BLaER1 treated with 17β-estradiol and CSF1 and Interleukin-3, amounts not matched to agents 10 nM and 100 nM (cell line): ENCODE data around the gene POU2F2.

ENCODE experiments used
- H3K27ac ChIP-seq, 11 experiments: shearing (Covaris generic); formaldehyde crosslinking; 2 replicates each; pipeline ENCODE4 v1.8.1; 2022
- H3K27me3 ChIP-seq, 11 experiments: shearing (Covaris generic); formaldehyde crosslinking; 2 replicates each; pipeline ENCODE4 v1.8.1; 2022
- H3K36me3 ChIP-seq, 11 experiments: shearing (Covaris generic); formaldehyde crosslinking; 2 replicates each; pipeline ENCODE4 v1.8.1; 2022
- H3K4me1 ChIP-seq, 10 experiments: shearing (Covaris generic); formaldehyde crosslinking; 2 replicates each; pipeline ENCODE4 v1.8.1; 2022
- H3K4me2 ChIP-seq, 11 experiments: shearing (Covaris generic); formaldehyde crosslinking; 2 replicates each; pipeline ENCODE4 v1.8.1; 2022
- H3K4me3 ChIP-seq, 10 experiments: shearing (Covaris generic); formaldehyde crosslinking; 2 replicates each; pipeline ENCODE4 v1.8.1; 2022
- H3K9ac ChIP-seq, 11 experiments: shearing (Covaris generic); formaldehyde crosslinking; 2 replicates each; pipeline ENCODE4 v1.8.1; 2022
- H3K9me3 ChIP-seq, 11 experiments: shearing (Covaris generic); formaldehyde crosslinking; replicated peaks in 1 of 11; 2 replicates each; pipeline ENCODE4 v1.8.1; 2022
- H4K20me1 ChIP-seq, 11 experiments: shearing (Covaris generic); formaldehyde crosslinking; 2 replicates each; pipeline ENCODE4 v1.8.1; 2022
- Cebpa-rat ChIP-seq, 11 experiments: shearing (Covaris generic); IDR thresholded peaks; 2 replicates each; pipeline ENCODE4 v1.8.1; 2022

The POU2F2 gene

DNA sequence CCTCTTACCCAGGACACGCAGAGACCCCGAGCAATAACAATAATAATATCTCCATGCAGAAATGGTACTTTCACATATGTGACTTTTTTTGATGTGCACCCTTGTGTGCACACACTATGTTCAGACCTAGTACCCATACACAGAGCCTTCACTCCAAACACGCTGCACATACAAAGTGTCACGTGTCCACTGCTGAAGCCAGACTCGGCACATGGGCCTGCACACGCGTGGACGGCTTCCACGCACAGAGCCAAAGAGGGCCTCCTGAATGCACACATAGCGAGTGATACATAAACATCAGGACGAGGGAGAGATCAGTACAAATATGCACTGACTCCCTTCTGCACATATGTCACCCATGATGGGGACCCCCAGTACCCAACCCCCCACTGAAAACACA, 41.9 kb upstream of the POU2F2 start:
- TF ChIP-seq Cebpa-rat (IDR thresholded peaks at IDR 0.05): no peak
- H3K4me1 ChIP-seq: peaks cover 12 to 28% (median 15%) of the 10 kb centered on the region in 10 experiments
- H3K9ac ChIP-seq: no peak overlapping the region
- no peak overlapping the region for H3K4me2 ChIP-seq
- peaks cover 0 to 37% (median 28%) of the 10 kb centered on the region in 11 experiments; a peak in 14 of 22 replicates for H4K20me1 ChIP-seq
- no peaks in the 10 kb centered on the region for H3K9me3 ChIP-seq
- no peaks in the 10 kb centered on the region for H3K36me3 ChIP-seq
- no peak overlapping the region for H3K4me3 ChIP-seq
- H3K27me3 ChIP-seq: peaks cover 49 to 62% (median 58%) of the 10 kb centered on the region in 11 experiments
- H3K27ac ChIP-seq: no peak overlapping the region

DNA sequence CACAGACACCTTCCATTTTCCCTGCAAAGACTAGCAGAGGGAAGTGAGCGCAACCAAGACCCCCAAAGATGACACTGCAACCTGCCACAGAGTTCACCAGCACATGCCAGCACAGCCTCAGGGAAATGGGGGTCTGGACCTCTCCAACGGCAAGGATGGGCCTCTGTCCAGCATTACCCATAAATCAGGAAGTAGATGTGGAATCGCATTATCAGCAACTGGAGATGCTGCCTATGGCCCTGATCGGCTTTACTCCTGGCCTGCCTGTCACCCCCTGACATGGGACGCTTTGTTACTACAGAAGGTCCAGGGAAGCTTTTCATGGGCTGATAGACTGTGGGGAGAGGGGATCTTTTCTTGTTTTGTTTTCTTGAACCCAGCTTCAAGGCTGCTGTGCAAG, 41.4 kb upstream of the POU2F2 start:
- peaks cover 0 to 37% (median 28%) of the 10 kb centered on the region in 11 experiments; a peak in 14 of 22 replicates for H4K20me1 ChIP-seq
- no peak overlapping the region for H3K9ac ChIP-seq
- no peak overlapping the region for H3K4me2 ChIP-seq
- no peaks in the 10 kb centered on the region for H3K9me3 ChIP-seq
- no peak for TF ChIP-seq Cebpa-rat (IDR thresholded peaks at IDR 0.05)
- H3K27me3 ChIP-seq: peaks cover 44 to 57% (median 53%) of the 10 kb centered on the region in 11 experiments
- H3K36me3 ChIP-seq: no peaks in the 10 kb centered on the region
- no peak overlapping the region for H3K27ac ChIP-seq
- H3K4me1 ChIP-seq: peaks cover 12 to 28% (median 15%) of the 10 kb centered on the region in 10 experiments
- no peak overlapping the region for H3K4me3 ChIP-seq

DNA sequence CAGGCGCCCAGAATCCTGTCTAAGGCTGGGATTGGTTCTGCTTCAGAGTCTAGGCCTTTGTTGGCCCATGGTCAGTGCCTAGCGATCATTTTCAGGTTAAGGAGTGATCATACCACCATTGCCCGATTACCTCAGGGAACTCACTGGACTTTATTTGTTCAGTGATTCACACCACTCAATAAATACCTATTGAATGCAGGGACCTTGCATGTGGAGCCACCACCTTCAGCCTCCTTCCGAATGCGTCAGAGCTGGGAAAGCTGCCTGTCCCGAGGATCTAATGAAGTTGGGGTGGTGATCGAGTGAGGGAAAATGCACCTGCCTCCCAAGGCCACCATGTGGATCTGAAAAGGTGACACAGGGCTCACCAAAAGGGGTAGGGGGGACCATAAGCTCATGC, 40.0 kb upstream of the POU2F2 start:
- Histone ChIP-seq H3K4me3 (no peak overlapping the region), H4K20me1 (peaks cover 0 to 27% (median 17%) of the 10 kb centered on the region in 11 experiments; a peak in 15 of 22 replicates), H3K27me3 (peaks cover 30 to 43% (median 38%) of the 10 kb centered on the region in 11 experiments), H3K4me2 (no peak overlapping the region), H3K27ac (no peak overlapping the region), H3K36me3 (no peaks in the 10 kb centered on the region), H3K9ac (no peak overlapping the region), H3K9me3 (no peaks in the 10 kb centered on the region), H3K4me1 (peaks cover 6 to 24% (median 9%) of the 10 kb centered on the region in 10 experiments)
- TF ChIP-seq Cebpa-rat (IDR thresholded peaks at IDR 0.05): no peak

DNA sequence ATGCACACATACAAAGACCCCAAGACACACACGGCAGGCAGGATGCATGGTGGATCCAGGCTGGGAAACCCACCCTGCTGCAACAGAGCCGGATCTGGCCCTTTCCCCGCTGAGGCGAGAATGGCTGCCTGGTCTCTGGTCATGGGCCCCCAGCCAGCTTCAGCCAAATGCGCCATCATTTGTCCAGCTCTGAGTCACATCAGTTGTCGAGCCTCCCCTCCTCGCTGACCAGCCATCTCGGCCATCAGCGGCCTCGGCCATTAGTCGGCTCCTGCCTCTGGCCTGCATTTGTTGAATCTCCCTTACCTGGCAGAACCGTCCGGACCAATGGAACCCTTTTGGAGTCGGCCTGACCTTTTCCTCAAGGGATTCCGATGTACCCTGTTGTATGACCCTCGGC, 38.5 kb upstream of the POU2F2 start:
- Histone ChIP-seq H4K20me1 (peaks cover 0 to 23% (median 7%) of the 10 kb centered on the region in 11 experiments; a peak in 9 of 22 replicates), H3K4me3 (no peak overlapping the region), H3K27ac (no peak overlapping the region), H3K9ac (no peak overlapping the region), H3K4me2 (no peak overlapping the region), H3K36me3 (no peaks in the 10 kb centered on the region), H3K27me3 (peaks cover 16 to 28% (median 24%) of the 10 kb centered on the region in 11 experiments), H3K9me3 (no peaks in the 10 kb centered on the region), H3K4me1 (peaks cover 0 to 16% (median 0%) of the 10 kb centered on the region in 10 experiments; a peak in 3 of 20 replicates)
- TF ChIP-seq Cebpa-rat (IDR thresholded peaks at IDR 0.05): no peak

DNA sequence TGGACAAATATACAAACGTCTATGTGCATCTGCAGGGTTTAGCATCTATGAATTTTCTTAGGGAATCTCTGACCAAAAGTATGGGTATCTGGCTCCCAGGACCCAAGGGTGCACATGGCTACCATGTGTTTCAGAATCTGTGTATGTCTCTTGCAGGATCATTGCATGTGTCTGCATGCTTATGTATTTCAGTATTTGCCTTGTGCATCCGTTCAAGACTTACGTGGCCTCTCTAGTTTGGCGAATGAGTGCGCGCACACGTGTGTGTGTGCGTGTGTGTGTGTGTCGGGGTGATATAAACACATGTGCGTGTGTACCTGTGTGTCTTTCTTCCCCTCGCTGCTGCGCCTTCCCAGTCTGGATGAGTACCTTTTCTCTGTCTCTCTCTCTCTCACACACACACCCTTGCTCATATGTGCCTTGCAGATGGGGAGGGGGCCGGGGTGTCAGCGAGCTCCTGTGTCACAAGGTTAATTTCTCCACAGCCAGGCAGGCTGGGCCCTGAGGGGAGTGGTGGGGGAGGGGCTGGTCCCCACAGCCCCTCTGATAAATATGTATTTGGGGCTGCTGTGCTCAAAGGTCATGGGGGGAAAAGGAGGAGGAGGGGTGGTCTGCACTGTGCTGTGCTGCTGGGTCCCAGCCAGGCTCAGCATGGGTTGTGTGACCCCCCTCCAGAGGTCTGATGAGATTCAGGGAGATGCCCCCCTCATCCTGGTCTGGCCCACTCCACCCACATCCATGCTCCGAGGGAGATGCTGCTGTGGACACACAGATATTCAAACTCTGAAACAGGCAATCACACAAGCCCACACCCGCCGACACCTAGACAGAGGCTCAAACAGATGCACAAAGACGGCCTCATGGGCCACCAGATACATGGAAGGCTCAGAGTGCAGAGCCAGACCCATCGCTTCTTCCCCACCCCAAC, 37.5 kb upstream of the POU2F2 start:
- Histone ChIP-seq H3K27me3 (peaks cover 6 to 18% (median 14%) of the 10 kb centered on the region in 11 experiments), H3K9me3 (no peaks in the 10 kb centered on the region), H3K4me1 (peaks cover 0 to 19% (median 0%) of the 10 kb centered on the region in 10 experiments; a peak in 3 of 20 replicates), H3K4me3 (no peak overlapping the region), H3K9ac (no peak overlapping the region), H3K36me3 (no peaks in the 10 kb centered on the region), H3K4me2 (no peak overlapping the region), H3K27ac (no peak overlapping the region), H4K20me1 (peaks cover 0 to 14% (median 0%) of the 10 kb centered on the region in 11 experiments; a peak in 4 of 22 replicates)
- TF ChIP-seq Cebpa-rat (IDR thresholded peaks at IDR 0.05): no peak

DNA sequence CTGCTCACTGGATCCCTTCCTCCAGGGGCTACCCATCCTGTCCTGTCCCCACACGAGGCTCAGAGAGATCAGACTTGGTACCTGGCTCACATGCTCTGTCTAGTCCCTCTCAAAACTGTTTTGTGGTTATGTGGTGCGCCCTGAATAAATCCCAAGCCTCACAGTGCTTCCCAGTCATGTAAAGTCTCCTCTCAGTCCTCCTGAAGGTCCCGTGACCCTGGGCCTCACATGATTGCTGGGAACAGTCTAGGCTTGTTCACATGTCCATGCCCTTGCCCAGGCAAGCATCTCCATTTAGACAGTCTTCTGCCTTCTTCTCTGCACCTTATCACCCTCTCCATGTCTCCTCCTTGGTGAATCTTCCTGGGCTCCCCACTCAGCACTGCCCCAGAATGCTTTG, 36.0 kb upstream of the POU2F2 start:
- H3K4me2 ChIP-seq: peak overlapping the region in 1 of 11 experiments; percentile 37; a peak in 2 of 22 replicates
- H3K27me3 ChIP-seq: peaks cover 0 to 3% (median 0%) of the 10 kb centered on the region in 11 experiments; a peak in 7 of 22 replicates
- H3K27ac ChIP-seq: no peak overlapping the region
- H4K20me1 ChIP-seq: peaks cover 0 to 7% (median 0%) of the 10 kb centered on the region in 11 experiments; a peak in 4 of 22 replicates
- no peaks in the 10 kb centered on the region for H3K36me3 ChIP-seq
- no peak overlapping the region for H3K4me3 ChIP-seq
- no peak overlapping the region for H3K9ac ChIP-seq
- H3K9me3 ChIP-seq: no peaks in the 10 kb centered on the region
- peaks cover 0 to 21% (median 0%) of the 10 kb centered on the region in 10 experiments; a peak in 3 of 20 replicates for H3K4me1 ChIP-seq
- TF ChIP-seq Cebpa-rat (IDR thresholded peaks at IDR 0.05): no peak

DNA sequence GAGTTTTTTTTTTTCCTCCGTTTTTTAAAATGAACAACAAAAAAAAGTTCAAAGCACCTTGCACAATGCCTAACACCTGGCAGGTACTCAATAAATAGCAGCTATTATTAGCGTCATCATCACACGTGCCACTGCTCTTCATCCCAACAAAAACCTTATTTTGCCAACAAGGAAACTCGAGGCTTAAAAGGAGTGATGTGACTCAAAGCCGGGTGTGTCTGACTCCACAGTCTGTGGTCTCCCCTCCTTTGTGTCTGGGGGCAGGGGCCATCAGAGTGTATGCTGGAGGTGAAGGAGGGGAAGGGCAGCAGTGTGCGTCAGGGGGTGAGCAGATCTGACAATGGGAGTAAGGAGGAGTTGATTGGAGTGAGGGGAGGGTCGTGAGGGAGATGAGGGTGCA, 34.1 kb upstream of the POU2F2 start:
- Histone ChIP-seq H3K9me3 (no peaks in the 10 kb centered on the region), H3K4me2 (no peak overlapping the region), H3K36me3 (no peaks in the 10 kb centered on the region), H3K4me3 (no peak overlapping the region), H3K27me3 (no peaks in the 10 kb centered on the region), H4K20me1 (peaks cover 0 to 7% (median 0%) of the 10 kb centered on the region in 11 experiments; a peak in 5 of 22 replicates), H3K9ac (no peak overlapping the region), H3K4me1 (peaks cover 0 to 21% (median 0%) of the 10 kb centered on the region in 10 experiments; a peak in 3 of 20 replicates), H3K27ac (no peak overlapping the region)
- no peak for TF ChIP-seq Cebpa-rat (IDR thresholded peaks at IDR 0.05)

DNA sequence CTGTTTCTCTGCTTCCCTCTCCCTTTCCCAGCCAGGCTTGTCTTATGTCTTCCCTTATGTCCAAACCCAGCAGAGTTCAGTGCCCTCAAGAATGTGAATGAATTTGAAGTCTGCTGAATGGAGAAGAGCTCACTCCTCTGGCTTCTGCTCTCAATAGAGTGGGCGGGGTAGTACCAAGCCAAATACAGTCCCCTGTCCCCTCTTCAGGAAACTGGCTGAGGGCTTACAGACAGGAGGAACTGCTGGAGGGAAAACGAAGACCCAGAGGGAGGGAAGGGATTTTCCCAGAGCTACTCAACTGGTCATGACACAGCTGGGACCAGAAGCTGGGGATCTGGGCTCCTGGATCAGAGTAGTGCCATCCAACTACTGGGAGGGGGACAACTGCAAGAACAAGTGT, 32.9 kb upstream of the POU2F2 start:
- H4K20me1 ChIP-seq: peaks cover 0 to 7% (median 0%) of the 10 kb centered on the region in 11 experiments; a peak in 5 of 22 replicates
- no peak overlapping the region for H3K4me3 ChIP-seq
- no peaks in the 10 kb centered on the region for H3K9me3 ChIP-seq
- H3K27me3 ChIP-seq: no peaks in the 10 kb centered on the region
- no peak overlapping the region for H3K9ac ChIP-seq
- peaks cover 0 to 21% (median 0%) of the 10 kb centered on the region in 10 experiments; a peak in 3 of 20 replicates for H3K4me1 ChIP-seq
- no peaks in the 10 kb centered on the region for H3K36me3 ChIP-seq
- no peak overlapping the region for H3K27ac ChIP-seq
- no peak for TF ChIP-seq Cebpa-rat (IDR thresholded peaks at IDR 0.05)
- H3K4me2 ChIP-seq: peak overlapping the region in 3 of 11 experiments; percentile 9 to 53 (median 45); a peak in 4 of 22 replicates

DNA sequence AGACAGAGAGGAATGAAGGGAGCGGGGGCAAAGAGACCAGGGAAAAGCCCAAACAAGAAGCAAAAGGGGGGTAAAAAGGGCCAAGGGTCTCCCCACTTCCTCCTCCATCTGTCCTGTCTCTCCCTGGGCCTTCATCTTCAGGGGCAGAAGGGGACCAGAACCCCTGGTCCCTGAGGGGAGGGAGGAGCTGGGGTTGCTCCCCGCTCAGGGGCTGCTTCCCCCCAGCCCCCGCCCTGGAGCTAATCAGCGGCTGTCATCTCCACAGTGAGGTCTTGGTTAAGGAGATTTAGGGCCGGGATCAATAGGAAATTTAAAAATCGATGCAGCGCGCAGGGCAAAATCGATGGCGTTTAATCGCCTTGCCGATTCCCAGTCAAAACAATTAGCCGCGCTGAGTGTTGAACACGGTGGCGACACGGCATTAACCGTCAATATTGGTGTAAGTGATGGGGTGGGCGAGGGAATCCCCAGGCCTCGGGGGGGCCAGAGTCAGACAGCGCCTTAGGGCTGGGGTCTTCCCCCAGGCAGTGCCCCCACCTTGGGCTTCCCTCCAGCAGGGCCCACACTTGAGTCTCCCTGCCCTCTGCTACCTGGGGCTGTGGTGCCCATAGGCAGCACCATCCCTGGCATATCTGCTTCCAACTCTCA, 29.5 kb upstream of the POU2F2 start:
- peaks cover 0 to 14% (median 0%) of the 10 kb centered on the region in 10 experiments; a peak in 3 of 20 replicates for H3K4me1 ChIP-seq
- no peaks in the 10 kb centered on the region for H3K27me3 ChIP-seq
- peaks cover 0 to 21% (median 0%) of the 10 kb centered on the region in 11 experiments; a peak in 2 of 22 replicates for H4K20me1 ChIP-seq
- H3K36me3 ChIP-seq: no peaks in the 10 kb centered on the region
- no peak overlapping the region for H3K9ac ChIP-seq
- H3K4me2 ChIP-seq: no peak overlapping the region
- H3K27ac ChIP-seq: no peak overlapping the region
- TF ChIP-seq Cebpa-rat (IDR thresholded peaks at IDR 0.05): no peak
- no peaks in the 10 kb centered on the region for H3K9me3 ChIP-seq
- H3K4me3 ChIP-seq: no peak overlapping the region
